Gastroesophageal sphincter (tissue), 4 donors: ENCODE measurements around the gene ACR. TPM values are rescaled to one million over a fixed set of nuclear protein-coding genes. Genes with fewer than 3 reads are reported as not detected.
A peak's percentile ranks its signal among the peaks of the same experiment; 100 is the strongest.

Experiments
- ATAC-seq: fragments of 150-250 bp; one replicate; pipeline ENCODE4 v1.9.1; 2016; ENCODE audit warnings: mild to moderate bottlenecking, moderate library complexity
- H3K27ac ChIP-seq, 4 donors: fragments of 200-600 bp; sonication (generic) in 3 of 4; 1 replicate in 3 of 4; 2 replicates in 1 of 4; pipeline ENCODE4 v1.5.1; 2016 to 2019
- H3K27me3 ChIP-seq: fragments of 200-600 bp; sonication (generic); one replicate; pipeline ENCODE4 v1.5.1; 2019
- H3K36me3 ChIP-seq, 2 donors: fragments of 200-600 bp; sonication (generic); one replicate each; pipeline ENCODE4 v1.5.1; 2019; ENCODE audit warnings: control low read depth in 1 of 2
- H3K4me1 ChIP-seq, 3 donors: fragments of 200-600 bp; sonication (generic); 1 replicate in 2 of 3; 2 replicates in 1 of 3; pipeline ENCODE4 v1.5.1; 2016 to 2019; ENCODE audit warnings: control low read depth in 2 of 3
- H3K4me3 ChIP-seq, 2 donors: fragments of 200-600 bp; sonication (generic); one replicate each; pipeline ENCODE4 v1.5.1; 2019; ENCODE audit warnings: mild to moderate bottlenecking in 1 of 2, moderate library complexity in 1 of 2
- H3K9me3 ChIP-seq, 3 donors: fragments of 200-600 bp; sonication (generic); one replicate each; pipeline ENCODE4 v1.5.1; 2017 to 2019; ENCODE audit warnings: control low read depth in 2 of 3
- EP300 ChIP-seq: sonication (generic); formaldehyde crosslinking; IDR thresholded peaks from one replicate; pipeline ENCODE4 v1.6.1; 2017; ENCODE audit warnings: antibody characterized with exemption, mild to moderate bottlenecking
- POLR2A ChIP-seq, 2 donors: fragments of 450-650 bp; IDR thresholded peaks; one replicate each; pipeline ENCODE4 v1.6.1; 2017; ENCODE audit warnings: antibody characterized with exemption in 2 of 2, mild to moderate bottlenecking in 2 of 2, moderate library complexity in 1 of 2
- POLR2AphosphoS5 ChIP-seq: sonication (generic); formaldehyde crosslinking; IDR thresholded peaks from one replicate; pipeline ENCODE4 v1.6.1; 2017; ENCODE audit warnings: antibody characterized with exemption
- WGBS, 2 donors: methylation state at CpG; one replicate each; pipeline ENCODE4 v1.1.5; 2018; ENCODE audit warnings: low coverage in 1 of 2; 5-methylcytosine and 5-hydroxymethylcytosine counted together
- total RNA-seq, 4 donors: library from RNA; depleted of rRNA; stranded (reverse); fragments of >200 nt; gene quantifications; one replicate each; pipeline ENCODE4 v1.1.0, GENCODE V29; 2016
- TF ChIP-seq, protein P1 (sequence below), 4 experiments: fragments of 200-600 bp in 2 of 4; fragments of 450-650 bp in 2 of 4; sonication (generic) in 1 of 4; IDR thresholded peaks; one replicate each; pipeline ENCODE4 v1.5.1; 2017 to 2019; ENCODE audit warnings: antibody characterized with exemption in 4 of 4, mild to moderate bottlenecking in 2 of 4, moderate library complexity in 2 of 4

The ACR gene
- total RNA-seq, 4 donors from 2014 or later: not detected

DNA sequence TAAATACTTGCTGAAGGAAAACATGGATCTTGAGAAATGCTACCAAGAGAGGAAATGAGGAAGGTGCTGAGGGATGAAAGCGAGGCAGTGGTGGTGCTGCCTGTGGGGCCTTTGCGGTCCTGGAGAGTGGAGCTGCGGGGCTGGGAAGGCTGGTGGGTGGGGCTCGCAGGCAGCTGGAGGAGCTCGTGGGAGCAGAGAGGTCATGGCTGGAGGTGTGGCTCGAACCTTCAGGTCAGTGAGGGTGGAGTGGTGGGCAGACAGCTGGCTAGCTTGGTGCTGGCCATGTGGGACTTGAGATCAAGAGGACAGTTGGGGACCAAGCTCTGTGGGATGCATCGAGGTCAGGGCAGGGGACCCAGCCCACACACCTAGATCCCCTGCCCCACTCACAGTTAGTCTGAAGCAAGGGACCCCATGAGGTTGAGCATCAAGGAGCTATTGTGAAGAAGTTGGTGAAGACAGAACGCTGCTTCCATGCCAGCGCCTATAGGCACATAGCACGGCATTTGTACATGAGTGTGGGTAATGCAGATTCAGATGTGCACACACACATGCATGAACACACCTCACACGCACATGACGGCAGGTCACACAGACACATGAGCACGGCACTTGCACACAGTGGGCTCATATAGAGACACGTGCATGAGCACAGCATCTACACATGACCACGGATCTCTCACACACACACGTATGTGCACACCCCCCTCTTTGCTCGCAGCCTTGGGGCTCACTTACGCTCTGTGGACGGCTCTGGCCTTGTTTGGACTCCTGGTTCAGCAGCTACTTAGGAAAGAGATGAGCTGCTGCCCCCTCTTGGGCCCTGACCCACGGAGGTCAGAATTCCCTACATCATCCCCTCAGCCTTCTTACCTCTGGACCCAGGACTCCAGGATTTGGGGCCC, 34.9 kb upstream of the ACR start:
- no peaks in the 10 kb centered on the region for H3K9me3 ChIP-seq
- H3K27me3 ChIP-seq: peaks cover 3% of the 10 kb centered on the region
- peaks cover 0 to 23% (median 3%) of the 10 kb centered on the region in 3 donors for H3K4me1 ChIP-seq
- TF ChIP-seq, protein P1, sequence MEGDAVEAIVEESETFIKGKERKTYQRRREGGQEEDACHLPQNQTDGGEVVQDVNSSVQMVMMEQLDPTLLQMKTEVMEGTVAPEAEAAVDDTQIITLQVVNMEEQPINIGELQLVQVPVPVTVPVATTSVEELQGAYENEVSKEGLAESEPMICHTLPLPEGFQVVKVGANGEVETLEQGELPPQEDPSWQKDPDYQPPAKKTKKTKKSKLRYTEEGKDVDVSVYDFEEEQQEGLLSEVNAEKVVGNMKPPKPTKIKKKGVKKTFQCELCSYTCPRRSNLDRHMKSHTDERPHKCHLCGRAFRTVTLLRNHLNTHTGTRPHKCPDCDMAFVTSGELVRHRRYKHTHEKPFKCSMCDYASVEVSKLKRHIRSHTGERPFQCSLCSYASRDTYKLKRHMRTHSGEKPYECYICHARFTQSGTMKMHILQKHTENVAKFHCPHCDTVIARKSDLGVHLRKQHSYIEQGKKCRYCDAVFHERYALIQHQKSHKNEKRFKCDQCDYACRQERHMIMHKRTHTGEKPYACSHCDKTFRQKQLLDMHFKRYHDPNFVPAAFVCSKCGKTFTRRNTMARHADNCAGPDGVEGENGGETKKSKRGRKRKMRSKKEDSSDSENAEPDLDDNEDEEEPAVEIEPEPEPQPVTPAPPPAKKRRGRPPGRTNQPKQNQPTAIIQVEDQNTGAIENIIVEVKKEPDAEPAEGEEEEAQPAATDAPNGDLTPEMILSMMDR (IDR thresholded peaks at IDR 0.05): no peak
- no peak for TF ChIP-seq EP300
- no peak for TF ChIP-seq POLR2A (IDR thresholded peaks at IDR 0.05)
- TF ChIP-seq POLR2AphosphoS5: no peak
- no peak overlapping the region for H3K4me3 ChIP-seq
- H3K27ac ChIP-seq: no peak overlapping the region
- ATAC-seq: no peak
- peaks cover 0 to 67% of the 10 kb centered on the region in 2 donors for H3K36me3 ChIP-seq
- WGBS, 2 donors: 84 to 100% methylated on average over 2 to 10 of the region's 20 CpGs

DNA sequence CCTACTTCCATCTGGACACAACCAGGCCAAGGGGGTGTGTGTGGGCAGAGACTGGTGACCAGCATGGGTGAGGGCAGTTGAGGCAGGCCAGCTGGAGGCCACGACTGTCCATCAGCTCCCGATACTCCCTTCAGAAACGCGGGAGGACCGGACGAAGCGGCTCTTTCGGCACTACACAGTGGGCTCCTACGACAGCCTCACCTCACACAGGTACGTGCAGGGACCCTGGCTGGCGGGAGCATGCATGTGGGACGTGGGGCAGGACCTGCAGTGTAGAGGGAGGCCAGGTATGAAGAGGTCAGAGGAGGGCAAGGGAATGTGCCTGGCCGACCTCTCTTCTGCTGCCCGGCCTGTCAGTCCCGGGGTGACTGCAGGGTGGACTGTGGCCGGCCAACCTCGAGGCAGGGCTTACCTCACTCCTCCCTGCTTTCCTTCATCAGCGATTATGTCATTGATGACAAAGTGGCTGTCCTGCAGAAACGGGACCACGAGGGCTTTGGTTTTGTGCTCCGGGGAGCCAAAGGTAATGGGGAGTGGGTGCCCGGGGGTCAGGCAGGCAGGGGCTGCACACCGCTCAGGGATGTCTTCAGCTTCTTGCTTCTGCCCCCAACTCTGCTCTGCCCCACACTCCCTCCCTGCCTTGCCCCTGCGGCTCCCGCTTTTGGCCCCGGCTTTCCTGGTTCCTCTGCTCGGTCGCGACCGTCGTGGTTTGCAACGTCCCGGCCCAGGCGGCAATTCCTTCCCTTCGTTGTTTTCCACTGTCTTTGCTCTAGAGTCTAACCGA, 34.1 kb upstream of the ACR start:
- peaks cover 0 to 72% of the 10 kb centered on the region in 2 donors for H3K36me3 ChIP-seq
- H3K4me3 ChIP-seq: no peak overlapping the region
- H3K27me3 ChIP-seq: no peaks in the 10 kb centered on the region
- peaks cover 0 to 18% (median 0%) of the 10 kb centered on the region in 3 donors for H3K4me1 ChIP-seq
- no peak overlapping the region for H3K27ac ChIP-seq
- no peak for ATAC-seq
- H3K9me3 ChIP-seq: no peaks in the 10 kb centered on the region
- WGBS, 2 donors: 100% methylated on average over 1 of the region's 36 CpGs; no CpG with 5 or more reads in 1 of the 2 donors
- TF ChIP-seq POLR2AphosphoS5: no peak
- no peak for TF ChIP-seq POLR2A (IDR thresholded peaks at IDR 0.05)
- TF ChIP-seq EP300: no peak
- TF ChIP-seq, protein P1 (IDR thresholded peaks at IDR 0.05): no peak

DNA sequence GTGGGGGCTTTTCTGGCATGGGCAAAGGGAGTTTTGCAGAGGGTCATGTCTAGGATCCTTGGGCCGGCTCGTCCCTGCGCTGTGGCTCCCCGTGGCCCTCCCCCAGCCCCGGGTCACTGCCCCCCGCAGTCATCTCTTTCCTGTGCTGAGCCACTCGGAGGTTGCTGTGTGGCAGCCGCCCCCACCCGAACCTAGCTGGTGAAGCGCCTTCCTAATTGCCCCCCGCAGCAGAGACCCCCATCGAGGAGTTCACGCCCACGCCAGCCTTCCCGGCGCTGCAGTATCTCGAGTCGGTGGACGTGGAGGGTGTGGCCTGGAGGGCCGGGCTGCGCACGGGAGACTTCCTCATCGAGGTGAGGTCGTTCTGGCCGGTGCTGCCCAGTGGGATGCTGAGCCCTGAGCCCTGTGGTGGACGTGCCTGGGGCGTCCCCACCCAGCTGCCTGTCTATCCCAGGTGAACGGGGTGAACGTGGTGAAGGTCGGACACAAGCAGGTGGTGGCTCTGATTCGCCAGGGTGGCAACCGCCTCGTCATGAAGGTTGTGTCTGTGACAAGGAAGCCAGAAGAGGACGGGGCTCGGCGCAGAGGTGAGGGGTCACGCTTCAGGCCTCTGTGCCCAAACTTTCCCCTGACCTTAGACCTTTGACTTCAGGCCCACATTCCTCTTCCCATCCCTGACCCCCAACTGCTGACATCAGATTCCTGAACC, 33.3 kb upstream of the ACR start:
- WGBS, 2 donors: 80% methylated on average over 1 of the region's 37 CpGs; no CpG with 5 or more reads in 1 of the 2 donors
- no peak for TF ChIP-seq POLR2AphosphoS5
- TF ChIP-seq POLR2A (IDR thresholded peaks at IDR 0.05): no peak
- no peak for TF ChIP-seq EP300
- TF ChIP-seq, protein P1 (IDR thresholded peaks at IDR 0.05): no peak
- H3K9me3 ChIP-seq: no peaks in the 10 kb centered on the region
- peaks cover 0 to 67% of the 10 kb centered on the region in 2 donors for H3K36me3 ChIP-seq
- no peak overlapping the region for H3K27ac ChIP-seq
- no peak overlapping the region for H3K4me3 ChIP-seq
- ATAC-seq: no peak
- H3K27me3 ChIP-seq: no peaks in the 10 kb centered on the region
- H3K4me1 ChIP-seq: peaks cover 0 to 14% (median 0%) of the 10 kb centered on the region in 3 donors

DNA sequence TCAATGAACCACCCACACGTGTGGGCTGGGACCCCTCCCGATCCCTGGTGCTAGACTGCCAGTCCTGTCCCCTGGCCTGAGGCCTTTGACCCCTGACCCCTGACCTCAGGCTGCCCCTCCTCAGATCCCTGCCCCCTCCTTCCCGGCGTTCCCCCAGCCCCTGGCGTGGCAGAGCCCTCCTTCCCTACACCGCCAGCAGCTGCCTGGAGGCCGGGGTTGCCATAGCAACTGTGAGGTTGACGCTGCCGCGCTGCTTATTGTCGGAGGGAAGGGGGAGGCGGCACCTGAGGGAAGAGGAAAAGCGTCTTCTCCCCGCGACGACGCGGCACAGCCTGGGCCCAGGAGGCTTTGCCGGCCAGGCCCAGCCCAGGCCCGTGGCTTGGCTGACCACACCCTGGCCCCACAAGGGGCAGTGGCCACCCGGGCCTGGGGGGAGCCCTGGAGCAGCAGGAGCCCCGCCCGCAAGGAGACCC, 32.7 kb upstream of the ACR start:
- peak; percentile 35 for ATAC-seq
- Histone ChIP-seq H3K36me3 (peaks cover 0 to 72% of the 10 kb centered on the region in 2 donors), H3K4me1 (peaks cover 0 to 10% (median 0%) of the 10 kb centered on the region in 3 donors), H3K9me3 (no peaks in the 10 kb centered on the region), H3K27me3 (no peaks in the 10 kb centered on the region), H3K4me3 (no peak overlapping the region), H3K27ac (no peak overlapping the region)
- WGBS, 2 donors: 22% methylated on average over 3 of the region's 23 CpGs; no CpG with 5 or more reads in 1 of the 2 donors
- TF ChIP-seq, protein P1 (IDR thresholded peaks at IDR 0.05): no peak
- TF ChIP-seq POLR2A (IDR thresholded peaks at IDR 0.05) (no peak), POLR2AphosphoS5 (no peak), EP300 (no peak)
